Measurements from ENCODE around the gene FLNB.

- TF ChIP-seq CTCF (IDR thresholded peaks at IDR 0.05) (no peak), EZH2 (IDR thresholded peaks at IDR 0.05) (no peak)
Observed at GRCh38 chr3:57966829-57967228, 41.4 kb upstream of the FLNB start.
